Lower lobe of right lung (tissue), 2 donors: ENCODE results near the gene TMPRSS9. TPM values are rescaled to one million over a fixed set of nuclear protein-coding genes. Genes with fewer than 3 reads are reported as not detected.
"Not testable (repeated sequence)": the region's sequence is repeated elsewhere in the genome, so short reads cannot be mapped to it uniquely, and the experiment has no call there.

Experiments
- ATAC-seq, 2 donors: fragments of 200-7000 bp; cut with Tn5 transposase; one replicate each; pipeline ENCODE4 v1.9.1; 2020 to 2022; ENCODE audit warnings: mild to moderate bottlenecking in 2 of 2, moderate library complexity in 2 of 2
- DNase-seq: peaks from one replicate; pipeline ENCODE4 v3.0.0-alpha.2; 2020
- H3K27ac ChIP-seq: fragments of 200-600 bp; one replicate; pipeline ENCODE4 v1.8.0; 2022
- H3K27me3 ChIP-seq: fragments of 200-600 bp; one replicate; pipeline ENCODE4 v1.8.0; 2022; ENCODE audit warnings: low read depth
- H3K36me3 ChIP-seq: fragments of 200-600 bp; one replicate; pipeline ENCODE4 v1.8.0; 2022; ENCODE audit warnings: mild to moderate bottlenecking
- H3K4me1 ChIP-seq: fragments of 200-600 bp; one replicate; pipeline ENCODE4 v1.8.0; 2022
- H3K4me3 ChIP-seq: fragments of 200-600 bp; one replicate; pipeline ENCODE4 v1.8.0; 2022; ENCODE audit warnings: mild to moderate bottlenecking
- H3K9me3 ChIP-seq: fragments of 200-600 bp; one replicate; pipeline ENCODE4 v1.8.0; 2022
- intact Hi-C: fragments of 100-400 bp; cut with DNase I; formaldehyde crosslinking; loops from one replicate; pipeline ENCODE4 v1.11.0; 2022
- total RNA-seq: library from RNA; stranded (reverse); fragmentation: NEBNext Ultra II Directional; extraction: Animal tissue kit (Norgen Biotek cat#: 25700); gene quantifications from one replicate; pipeline ENCODE4 v1.2.1, GENCODE V29; 2021
- TF ChIP-seq, protein P1 (sequence below): fragments of 200-600 bp; IDR thresholded peaks from one replicate; pipeline ENCODE4 v1.8.0; 2022; ENCODE audit warnings: antibody characterized with exemption, mild to moderate bottlenecking
- donor health status: DM: no; HTN: yes; CAD: no; lungs with severe emphysema.

TMPRSS9 gene
- total RNA-seq, 1 donor from 2014 or later: not detected

DNA sequence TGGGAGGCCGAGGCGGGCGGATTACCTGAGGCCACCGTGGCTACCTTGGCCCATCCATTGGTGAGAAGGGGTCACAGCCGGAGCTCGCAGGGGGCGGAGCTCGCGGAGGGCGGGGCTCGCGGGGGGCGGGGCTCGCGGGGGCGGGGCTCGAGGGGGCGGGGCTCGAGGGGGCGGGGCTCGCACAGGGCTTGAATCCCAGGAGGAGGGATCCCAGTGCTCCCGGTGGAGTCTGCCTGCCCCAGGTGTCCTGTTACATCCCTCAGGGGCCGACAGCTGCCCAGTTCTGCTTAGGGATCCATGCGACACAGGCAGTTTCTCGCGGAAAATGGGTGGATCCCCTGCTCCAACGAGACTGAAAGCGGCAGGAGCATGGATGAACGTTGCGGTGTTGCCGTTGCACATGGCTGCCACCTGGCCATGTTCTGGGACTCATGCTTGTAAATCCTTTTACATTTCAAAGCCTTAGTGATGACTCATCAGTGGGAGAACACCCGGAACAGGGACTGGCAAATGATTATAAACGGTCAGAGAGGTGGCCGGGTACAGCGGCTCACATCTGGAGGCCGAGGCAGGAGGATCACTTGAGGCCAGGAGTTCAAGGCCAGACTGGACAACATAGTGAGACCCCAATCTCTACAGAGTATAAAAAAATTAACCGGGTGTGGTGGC is 25.1 kb downstream of the TMPRSS9 start:
- Histone ChIP-seq H3K9me3 (no peaks in the 10 kb centered on the region), H3K4me3 (no peak overlapping the region), H3K36me3 (no peaks in the 10 kb centered on the region), H3K27ac (no peak overlapping the region), H3K4me1 (no peaks in the 10 kb centered on the region), H3K27me3 (no peaks in the 10 kb centered on the region)
- DNase-seq (no peak), ATAC-seq (peak; percentile 35 to 41)
- TF ChIP-seq, protein P1, sequence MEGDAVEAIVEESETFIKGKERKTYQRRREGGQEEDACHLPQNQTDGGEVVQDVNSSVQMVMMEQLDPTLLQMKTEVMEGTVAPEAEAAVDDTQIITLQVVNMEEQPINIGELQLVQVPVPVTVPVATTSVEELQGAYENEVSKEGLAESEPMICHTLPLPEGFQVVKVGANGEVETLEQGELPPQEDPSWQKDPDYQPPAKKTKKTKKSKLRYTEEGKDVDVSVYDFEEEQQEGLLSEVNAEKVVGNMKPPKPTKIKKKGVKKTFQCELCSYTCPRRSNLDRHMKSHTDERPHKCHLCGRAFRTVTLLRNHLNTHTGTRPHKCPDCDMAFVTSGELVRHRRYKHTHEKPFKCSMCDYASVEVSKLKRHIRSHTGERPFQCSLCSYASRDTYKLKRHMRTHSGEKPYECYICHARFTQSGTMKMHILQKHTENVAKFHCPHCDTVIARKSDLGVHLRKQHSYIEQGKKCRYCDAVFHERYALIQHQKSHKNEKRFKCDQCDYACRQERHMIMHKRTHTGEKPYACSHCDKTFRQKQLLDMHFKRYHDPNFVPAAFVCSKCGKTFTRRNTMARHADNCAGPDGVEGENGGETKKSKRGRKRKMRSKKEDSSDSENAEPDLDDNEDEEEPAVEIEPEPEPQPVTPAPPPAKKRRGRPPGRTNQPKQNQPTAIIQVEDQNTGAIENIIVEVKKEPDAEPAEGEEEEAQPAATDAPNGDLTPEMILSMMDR: no peak
- intact Hi-C loops: no loop called here

DNA sequence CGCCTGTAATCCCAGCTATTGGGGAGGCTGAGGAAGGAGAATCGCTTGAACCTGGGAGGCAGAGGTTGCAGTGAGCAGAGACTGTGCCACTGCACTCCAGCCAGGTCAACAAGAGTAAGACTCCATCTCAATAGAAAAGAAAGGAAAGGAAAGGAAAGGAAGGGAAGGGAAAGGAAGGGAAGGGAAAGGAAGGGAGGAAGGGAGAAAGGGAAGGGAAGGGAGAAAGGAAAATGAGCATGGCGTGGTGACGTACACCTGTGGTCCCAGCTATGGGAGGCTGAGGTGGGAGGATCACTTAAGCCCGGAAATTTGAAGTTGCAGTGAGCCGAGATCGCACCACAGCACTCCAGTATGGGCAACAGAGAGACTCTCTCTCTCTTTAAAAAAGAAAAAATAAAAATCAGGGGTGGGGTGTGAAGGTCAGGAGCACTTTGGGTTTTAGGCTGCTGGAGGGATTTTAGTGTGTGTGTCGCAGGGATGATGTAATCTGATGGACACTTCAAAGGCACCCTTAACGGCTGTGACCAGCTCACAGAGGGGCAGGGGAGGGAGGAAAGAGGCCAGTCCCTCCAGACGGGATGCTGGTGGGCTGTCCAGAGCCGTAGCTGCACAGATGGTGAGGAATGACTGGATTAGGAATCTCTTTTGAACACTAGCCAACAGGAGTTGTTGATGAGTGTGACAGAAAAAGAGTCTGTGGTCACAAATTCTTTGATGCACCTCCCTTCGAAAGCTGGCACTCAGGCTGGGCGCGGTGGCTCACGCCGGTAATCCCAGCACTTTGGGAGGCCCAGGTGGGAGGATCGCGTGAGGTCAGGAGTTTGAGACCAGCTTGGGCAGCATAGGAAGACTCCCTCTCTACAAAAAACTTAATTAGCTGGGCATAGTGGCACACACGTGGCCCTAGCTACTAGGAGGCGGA is 27.6 kb downstream of the TMPRSS9 start:
- intact Hi-C loops: no loop called here
- no peak overlapping the region for H3K4me3 ChIP-seq
- ATAC-seq: no peak
- H3K4me1 ChIP-seq: no peaks in the 10 kb centered on the region
- no peaks in the 10 kb centered on the region for H3K36me3 ChIP-seq
- no peak for DNase-seq
- H3K9me3 ChIP-seq: no peaks in the 10 kb centered on the region
- no peak overlapping the region for H3K27ac ChIP-seq
- no peaks in the 10 kb centered on the region for H3K27me3 ChIP-seq
- TF ChIP-seq, protein P1: no peak

DNA sequence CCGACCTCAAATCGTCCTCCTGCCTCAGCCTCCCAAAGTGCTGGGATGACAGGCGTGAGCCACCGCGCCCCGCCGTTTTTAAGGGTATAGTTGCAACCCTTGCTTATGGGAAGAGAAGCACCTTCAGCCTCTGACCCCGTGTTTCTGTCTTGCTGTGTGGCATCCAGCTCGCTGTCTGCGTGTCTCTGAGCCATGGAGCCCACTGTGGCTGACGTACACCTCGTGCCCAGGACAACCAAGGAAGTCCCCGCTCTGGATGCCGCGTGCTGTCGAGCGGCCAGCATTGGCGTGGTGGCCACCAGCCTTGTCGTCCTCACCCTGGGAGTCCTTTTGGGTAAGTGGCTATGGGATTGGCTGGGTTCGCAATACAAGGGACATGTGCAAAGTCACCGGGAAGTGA is 29.5 kb downstream of the TMPRSS9 start:
- H3K27me3 ChIP-seq: no peaks in the 10 kb centered on the region
- no peaks in the 10 kb centered on the region for H3K4me1 ChIP-seq
- H3K27ac ChIP-seq: no peak overlapping the region
- DNase-seq: no peak
- no peak for ATAC-seq
- no peak overlapping the region for H3K4me3 ChIP-seq
- TF ChIP-seq, protein P1: no peak
- no peaks in the 10 kb centered on the region for H3K36me3 ChIP-seq
- intact Hi-C loops: no loop called here
- H3K9me3 ChIP-seq: no peaks in the 10 kb centered on the region

DNA sequence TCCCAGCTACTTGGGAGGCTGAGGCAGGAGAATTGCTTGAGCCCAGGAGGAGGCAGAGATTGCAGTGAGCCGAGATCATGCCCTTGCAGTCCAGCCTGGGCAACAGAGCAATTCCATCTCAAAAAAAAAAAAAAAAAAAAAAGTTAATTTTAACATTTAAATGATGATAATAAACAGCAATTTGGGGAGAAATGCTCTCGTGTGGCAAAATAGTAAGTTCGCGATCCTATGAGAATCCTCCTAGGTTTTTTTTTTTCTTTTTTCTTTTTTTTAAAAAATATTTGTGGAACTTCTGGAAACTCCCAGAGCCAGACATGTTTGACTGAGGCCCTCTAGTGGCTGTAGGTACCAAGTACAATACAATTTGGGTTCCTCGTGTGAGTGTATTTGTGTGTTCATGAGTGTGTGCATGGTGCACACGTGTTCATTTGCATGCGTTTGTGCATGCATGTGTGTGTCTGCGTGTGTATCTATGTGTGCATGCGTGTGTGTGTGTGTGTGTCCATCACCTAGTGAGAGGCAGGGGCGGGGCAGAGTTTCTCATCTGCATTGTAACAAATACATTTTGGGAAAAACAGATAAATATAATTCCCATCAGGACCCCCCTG is 31.2 kb downstream of the TMPRSS9 start:
- H3K9me3 ChIP-seq: no peaks in the 10 kb centered on the region
- TF ChIP-seq, protein P1: peak; percentile 77
- intact Hi-C loops: no loop called here
- H3K27ac ChIP-seq: no peak overlapping the region
- ATAC-seq (peak; percentile 72 to 74), DNase-seq (no peak)
- no peaks in the 10 kb centered on the region for H3K36me3 ChIP-seq
- H3K4me3 ChIP-seq: no peak overlapping the region
- H3K4me1 ChIP-seq: no peaks in the 10 kb centered on the region
- no peaks in the 10 kb centered on the region for H3K27me3 ChIP-seq

DNA sequence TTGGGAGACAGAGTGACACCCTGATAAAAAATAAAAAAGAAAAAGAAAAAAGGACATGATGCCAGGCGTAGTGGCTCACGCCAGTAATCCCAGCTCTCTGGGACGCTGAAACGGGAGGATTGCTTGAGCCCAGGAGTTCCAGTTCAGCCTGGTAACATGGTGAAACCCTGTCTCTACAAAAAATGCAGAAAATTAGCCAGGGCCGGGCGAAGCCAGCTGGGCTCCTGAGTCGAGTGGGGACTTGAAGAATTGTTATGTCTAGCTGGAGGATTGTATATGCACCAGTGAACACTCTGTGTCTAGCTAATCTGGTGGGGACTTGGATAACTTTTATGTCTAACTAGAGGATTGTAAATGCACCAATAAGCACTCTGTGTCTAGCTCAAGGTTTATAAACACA is 32.3 kb downstream of the TMPRSS9 start:
- Histone ChIP-seq H3K27ac (no peak overlapping the region), H3K36me3 (no peaks in the 10 kb centered on the region), H3K4me3 (no peak overlapping the region), H3K9me3 (no peaks in the 10 kb centered on the region), H3K27me3 (no peaks in the 10 kb centered on the region), H3K4me1 (no peaks in the 10 kb centered on the region)
- intact Hi-C loops: no loop called here
- no peak for ATAC-seq
- TF ChIP-seq, protein P1: no peak
- DNase-seq: no peak

DNA sequence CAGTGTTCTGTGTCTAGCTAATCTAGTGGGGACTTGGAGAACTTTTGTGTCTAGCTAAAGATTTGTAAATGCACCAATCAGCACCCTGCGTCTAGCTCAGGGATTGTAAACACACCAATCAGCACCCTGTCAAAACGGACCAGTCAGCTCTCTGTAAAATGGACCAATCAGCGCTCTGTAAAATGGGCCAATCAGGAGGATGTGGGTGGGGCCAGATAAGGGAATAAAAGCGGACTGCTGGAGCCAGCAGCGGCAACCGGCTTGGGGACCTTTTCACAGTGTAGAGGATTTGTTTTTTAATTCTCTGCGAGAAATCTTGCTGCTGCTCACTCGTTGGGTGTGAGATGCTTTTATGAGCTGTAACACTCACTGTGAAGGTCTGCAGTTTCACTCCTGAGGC is 32.8 kb downstream of the TMPRSS9 start:
- H3K4me1 ChIP-seq, H3K9me3 ChIP-seq, DNase-seq, H3K4me3 ChIP-seq, ATAC-seq, H3K36me3 ChIP-seq, H3K27ac ChIP-seq, H3K27me3 ChIP-seq, intact Hi-C loops: not testable (repeated sequence)
